Gastroesophageal sphincter (tissue), 3 donors: ENCODE measurements around the gene MARK2.

Experiments
- EP300 ChIP-seq: sonication (generic); formaldehyde crosslinking; IDR thresholded peaks from one replicate; pipeline ENCODE4 v1.6.1; 2017; ENCODE audit warnings: antibody characterized with exemption, mild to moderate bottlenecking
- POLR2A ChIP-seq, 2 donors: fragments of 450-650 bp; IDR thresholded peaks; one replicate each; pipeline ENCODE4 v1.6.1; 2017; ENCODE audit warnings: antibody characterized with exemption in 2 of 2, mild to moderate bottlenecking in 2 of 2, moderate library complexity in 1 of 2
- TF ChIP-seq, protein P1 (sequence below), 4 experiments: fragments of 200-600 bp in 2 of 4; fragments of 450-650 bp in 2 of 4; sonication (generic) in 1 of 4; IDR thresholded peaks; one replicate each; pipeline ENCODE4 v1.5.1; 2017 to 2019; ENCODE audit warnings: antibody characterized with exemption in 4 of 4, mild to moderate bottlenecking in 2 of 4, moderate library complexity in 2 of 4

DNA sequence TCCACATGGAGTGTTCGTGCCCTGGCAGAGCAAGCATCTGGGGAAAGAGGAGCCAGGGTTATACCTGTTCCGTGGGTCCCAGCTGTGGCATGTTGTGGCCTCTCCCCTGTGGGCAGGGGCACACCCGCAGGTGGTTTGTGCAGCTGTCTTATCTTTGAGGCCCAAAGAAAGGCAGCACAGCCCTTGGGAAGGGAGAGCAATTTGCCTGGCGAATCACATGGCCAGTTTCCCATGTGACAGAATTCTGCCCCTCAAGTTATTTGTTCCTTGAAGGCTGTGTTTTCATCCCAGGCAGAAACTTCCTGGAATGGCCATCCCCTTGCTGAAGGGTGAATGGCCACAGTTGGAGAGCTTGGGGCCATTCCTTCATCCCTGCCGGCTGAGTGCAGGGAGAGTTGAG lies 119.1 kb downstream of the MARK2 start:
- TF ChIP-seq, protein P1, sequence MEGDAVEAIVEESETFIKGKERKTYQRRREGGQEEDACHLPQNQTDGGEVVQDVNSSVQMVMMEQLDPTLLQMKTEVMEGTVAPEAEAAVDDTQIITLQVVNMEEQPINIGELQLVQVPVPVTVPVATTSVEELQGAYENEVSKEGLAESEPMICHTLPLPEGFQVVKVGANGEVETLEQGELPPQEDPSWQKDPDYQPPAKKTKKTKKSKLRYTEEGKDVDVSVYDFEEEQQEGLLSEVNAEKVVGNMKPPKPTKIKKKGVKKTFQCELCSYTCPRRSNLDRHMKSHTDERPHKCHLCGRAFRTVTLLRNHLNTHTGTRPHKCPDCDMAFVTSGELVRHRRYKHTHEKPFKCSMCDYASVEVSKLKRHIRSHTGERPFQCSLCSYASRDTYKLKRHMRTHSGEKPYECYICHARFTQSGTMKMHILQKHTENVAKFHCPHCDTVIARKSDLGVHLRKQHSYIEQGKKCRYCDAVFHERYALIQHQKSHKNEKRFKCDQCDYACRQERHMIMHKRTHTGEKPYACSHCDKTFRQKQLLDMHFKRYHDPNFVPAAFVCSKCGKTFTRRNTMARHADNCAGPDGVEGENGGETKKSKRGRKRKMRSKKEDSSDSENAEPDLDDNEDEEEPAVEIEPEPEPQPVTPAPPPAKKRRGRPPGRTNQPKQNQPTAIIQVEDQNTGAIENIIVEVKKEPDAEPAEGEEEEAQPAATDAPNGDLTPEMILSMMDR (IDR thresholded peaks at IDR 0.05) = no peak
- TF ChIP-seq POLR2A (IDR thresholded peaks at IDR 0.05) = no peak
- no peak for TF ChIP-seq EP300
